ENCODE data around the gene OR2B2.

Gene OR2B2

DNA sequence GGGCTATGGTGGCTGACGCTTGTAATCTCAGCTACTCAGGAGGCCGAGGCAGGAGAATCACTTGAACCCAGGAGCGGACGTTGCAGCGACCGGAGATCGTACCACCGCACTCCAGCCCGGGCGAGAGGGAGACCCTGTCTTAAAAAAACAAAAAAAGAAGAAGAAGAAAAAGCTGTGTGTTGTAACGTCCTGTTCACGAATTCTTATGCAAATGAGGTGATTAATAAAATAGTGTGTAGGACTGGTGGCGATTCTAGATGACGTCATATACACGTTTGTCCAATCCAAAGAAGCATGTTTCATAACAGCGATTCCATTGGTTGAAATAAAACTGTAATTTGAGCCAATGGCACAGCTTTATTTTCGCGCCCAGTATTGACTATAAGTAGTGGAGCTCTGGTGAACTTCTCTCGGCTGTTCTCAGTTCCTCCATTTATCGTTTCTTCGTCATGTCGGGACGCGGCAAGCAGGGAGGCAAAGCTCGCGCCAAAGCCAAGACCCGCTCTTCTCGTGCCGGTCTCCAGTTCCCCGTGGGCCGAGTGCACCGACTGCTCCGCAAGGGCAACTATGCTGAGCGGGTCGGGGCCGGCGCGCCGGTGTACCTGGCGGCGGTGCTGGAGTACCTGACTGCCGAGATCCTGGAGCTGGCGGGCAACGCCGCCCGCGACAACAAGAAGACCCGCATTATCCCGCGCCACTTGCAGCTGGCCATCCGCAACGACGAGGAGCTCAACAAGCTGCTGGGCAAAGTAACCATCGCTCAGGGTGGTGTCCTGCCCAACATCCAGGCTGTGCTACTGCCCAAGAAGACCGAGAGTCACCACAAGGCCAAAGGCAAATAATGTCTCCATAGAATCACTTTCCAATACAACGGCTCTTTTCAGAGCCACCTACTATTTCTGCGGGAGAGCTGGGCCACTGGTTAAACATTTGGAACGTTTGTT, 47.0 kb downstream of the OR2B2 start:
- H3K4me3 ChIP-seq (replicated peaks; ENCODE audit: insufficient read depth, low read length): peak overlapping the region; percentile 41
- no peaks in the 10 kb centered on the region for H3K27me3 ChIP-seq (ENCODE audit: insufficient read depth, poor library complexity, severe bottlenecking)
- H3K27ac ChIP-seq (replicated peaks): peak overlapping the region; percentile 95
- peak; percentile 91 to 97 for DNase-seq (ENCODE audit: low read depth in 1 of 2, low spot score in 1 of 2)
- TF ChIP-seq, protein P1, sequence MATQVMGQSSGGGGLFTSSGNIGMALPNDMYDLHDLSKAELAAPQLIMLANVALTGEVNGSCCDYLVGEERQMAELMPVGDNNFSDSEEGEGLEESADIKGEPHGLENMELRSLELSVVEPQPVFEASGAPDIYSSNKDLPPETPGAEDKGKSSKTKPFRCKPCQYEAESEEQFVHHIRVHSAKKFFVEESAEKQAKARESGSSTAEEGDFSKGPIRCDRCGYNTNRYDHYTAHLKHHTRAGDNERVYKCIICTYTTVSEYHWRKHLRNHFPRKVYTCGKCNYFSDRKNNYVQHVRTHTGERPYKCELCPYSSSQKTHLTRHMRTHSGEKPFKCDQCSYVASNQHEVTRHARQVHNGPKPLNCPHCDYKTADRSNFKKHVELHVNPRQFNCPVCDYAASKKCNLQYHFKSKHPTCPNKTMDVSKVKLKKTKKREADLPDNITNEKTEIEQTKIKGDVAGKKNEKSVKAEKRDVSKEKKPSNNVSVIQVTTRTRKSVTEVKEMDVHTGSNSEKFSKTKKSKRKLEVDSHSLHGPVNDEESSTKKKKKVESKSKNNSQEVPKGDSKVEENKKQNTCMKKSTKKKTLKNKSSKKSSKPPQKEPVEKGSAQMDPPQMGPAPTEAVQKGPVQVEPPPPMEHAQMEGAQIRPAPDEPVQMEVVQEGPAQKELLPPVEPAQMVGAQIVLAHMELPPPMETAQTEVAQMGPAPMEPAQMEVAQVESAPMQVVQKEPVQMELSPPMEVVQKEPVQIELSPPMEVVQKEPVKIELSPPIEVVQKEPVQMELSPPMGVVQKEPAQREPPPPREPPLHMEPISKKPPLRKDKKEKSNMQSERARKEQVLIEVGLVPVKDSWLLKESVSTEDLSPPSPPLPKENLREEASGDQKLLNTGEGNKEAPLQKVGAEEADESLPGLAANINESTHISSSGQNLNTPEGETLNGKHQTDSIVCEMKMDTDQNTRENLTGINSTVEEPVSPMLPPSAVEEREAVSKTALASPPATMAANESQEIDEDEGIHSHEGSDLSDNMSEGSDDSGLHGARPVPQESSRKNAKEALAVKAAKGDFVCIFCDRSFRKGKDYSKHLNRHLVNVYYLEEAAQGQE (IDR thresholded peaks at IDR 0.05; ENCODE audit: insufficient replicate concordance, low read depth): peak; percentile 52
- TF ChIP-seq, protein P2, sequence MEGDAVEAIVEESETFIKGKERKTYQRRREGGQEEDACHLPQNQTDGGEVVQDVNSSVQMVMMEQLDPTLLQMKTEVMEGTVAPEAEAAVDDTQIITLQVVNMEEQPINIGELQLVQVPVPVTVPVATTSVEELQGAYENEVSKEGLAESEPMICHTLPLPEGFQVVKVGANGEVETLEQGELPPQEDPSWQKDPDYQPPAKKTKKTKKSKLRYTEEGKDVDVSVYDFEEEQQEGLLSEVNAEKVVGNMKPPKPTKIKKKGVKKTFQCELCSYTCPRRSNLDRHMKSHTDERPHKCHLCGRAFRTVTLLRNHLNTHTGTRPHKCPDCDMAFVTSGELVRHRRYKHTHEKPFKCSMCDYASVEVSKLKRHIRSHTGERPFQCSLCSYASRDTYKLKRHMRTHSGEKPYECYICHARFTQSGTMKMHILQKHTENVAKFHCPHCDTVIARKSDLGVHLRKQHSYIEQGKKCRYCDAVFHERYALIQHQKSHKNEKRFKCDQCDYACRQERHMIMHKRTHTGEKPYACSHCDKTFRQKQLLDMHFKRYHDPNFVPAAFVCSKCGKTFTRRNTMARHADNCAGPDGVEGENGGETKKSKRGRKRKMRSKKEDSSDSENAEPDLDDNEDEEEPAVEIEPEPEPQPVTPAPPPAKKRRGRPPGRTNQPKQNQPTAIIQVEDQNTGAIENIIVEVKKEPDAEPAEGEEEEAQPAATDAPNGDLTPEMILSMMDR (IDR thresholded peaks at IDR 0.05; ENCODE audit: insufficient read depth, low read length): no peak
- TF ChIP-seq POLR2AphosphoS5 (IDR thresholded peaks at IDR 0.05; ENCODE audit: low read depth): peak; percentile 97
- peak; percentile 47; the same call in 1 of the 2 replicates for TF ChIP-seq SPI1 (IDR thresholded peaks at IDR 0.05; ENCODE audit: borderline replicate concordance, low read depth)

DNA sequence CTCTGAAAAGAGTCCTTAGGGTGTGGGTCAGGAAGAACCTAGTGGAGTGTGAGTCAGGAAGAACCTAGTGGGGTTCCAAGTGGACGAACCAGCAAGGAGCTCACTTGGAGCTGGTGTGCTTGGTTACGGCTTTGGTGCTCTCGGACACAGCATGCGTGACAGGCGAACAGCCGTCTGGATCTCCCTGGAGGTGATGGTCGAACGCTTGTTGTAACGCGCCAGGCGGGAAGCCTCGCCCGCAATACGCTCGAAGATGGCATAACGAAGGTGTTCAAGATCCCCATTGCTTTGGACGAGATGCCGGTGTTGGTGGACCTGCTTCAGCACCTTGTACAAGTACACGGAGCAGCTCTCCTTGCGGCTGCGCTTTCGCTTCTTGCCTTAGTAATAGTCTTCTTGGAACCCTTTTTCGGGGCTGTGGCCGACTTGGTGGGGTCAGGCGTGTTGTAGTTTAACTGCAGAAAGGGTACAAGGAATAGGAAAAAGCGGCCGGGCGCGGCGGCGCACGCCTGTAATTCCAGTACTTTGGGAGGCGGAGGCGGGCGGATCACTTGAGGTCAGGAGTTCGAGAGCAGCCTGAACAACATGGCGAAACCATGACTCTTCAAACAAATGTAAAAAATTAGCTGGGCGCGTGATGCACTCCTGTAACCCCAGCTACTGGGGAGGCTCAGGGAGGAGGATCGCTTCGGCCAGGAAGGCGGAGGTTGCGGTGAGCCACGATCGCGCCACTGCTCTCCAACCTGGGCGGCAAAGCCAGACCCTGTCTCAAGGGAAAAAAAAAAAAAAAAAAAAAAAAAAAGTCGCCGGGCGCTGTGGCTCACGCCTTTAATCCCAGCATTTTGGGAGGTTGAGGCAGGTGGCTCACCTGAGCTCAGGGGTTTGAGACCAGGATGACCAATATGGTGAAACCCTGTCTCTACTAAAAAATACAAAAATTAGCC, 48.0 kb downstream of the OR2B2 start:
- peak overlapping the region; percentile 95 for H3K27ac ChIP-seq (replicated peaks)
- H3K27me3 ChIP-seq (ENCODE audit: insufficient read depth, poor library complexity, severe bottlenecking): no peaks in the 10 kb centered on the region
- H3K4me3 ChIP-seq (replicated peaks; ENCODE audit: insufficient read depth, low read length): peak overlapping the region; percentile 32
- no peak for DNase-seq (ENCODE audit: low read depth in 1 of 2, low spot score in 1 of 2)
- TF ChIP-seq POLR2AphosphoS5 (IDR thresholded peaks at IDR 0.05; ENCODE audit: low read depth) (no peak), SPI1 (IDR thresholded peaks at IDR 0.05; ENCODE audit: borderline replicate concordance, low read depth) (no peak), GABPA (IDR thresholded peaks at IDR 0.05; ENCODE audit: low read depth) (no peak)
- TF ChIP-seq, protein P1 (IDR thresholded peaks at IDR 0.05; ENCODE audit: insufficient replicate concordance, low read depth): no peak
- TF ChIP-seq, protein P2 (IDR thresholded peaks at IDR 0.05; ENCODE audit: insufficient read depth, low read length): no peak

DNA sequence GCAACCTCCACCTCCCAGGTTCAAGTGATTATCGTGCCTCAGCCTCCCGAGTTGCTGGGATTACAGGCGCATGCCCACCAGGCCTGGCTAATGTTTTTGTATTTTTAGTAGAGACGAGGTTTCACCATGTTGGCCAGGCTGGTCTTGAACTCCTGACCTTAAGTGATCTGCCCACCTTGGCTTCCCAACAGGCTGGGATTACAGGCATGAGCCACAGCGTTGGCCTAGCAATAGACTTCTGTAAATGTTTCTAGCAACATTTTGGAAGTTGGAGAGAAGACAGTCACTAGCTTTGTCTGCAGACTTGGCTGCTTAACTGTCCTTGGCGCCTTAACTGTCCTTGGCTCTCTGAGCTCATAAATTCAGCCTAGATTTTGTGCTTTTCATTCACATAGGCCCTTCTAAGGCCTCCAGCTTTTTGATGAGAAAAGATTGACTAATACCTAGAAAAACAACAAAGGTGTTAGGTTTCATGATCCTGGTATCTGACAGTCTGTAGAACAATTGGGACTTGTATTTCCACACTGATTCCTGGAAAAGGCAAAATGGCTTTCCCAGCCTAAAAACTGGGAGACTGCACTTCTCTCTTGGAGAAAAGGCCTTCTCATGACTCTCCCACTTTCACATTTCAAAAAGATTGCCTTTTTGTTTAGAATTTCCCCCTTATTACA, 49.7 kb downstream of the OR2B2 start:
- no peaks in the 10 kb centered on the region for H3K27me3 ChIP-seq (ENCODE audit: insufficient read depth, poor library complexity, severe bottlenecking)
- H3K4me3 ChIP-seq (replicated peaks; ENCODE audit: insufficient read depth, low read length): no peak overlapping the region
- DNase-seq (ENCODE audit: low read depth in 1 of 2, low spot score in 1 of 2): no peak
- no peak overlapping the region for H3K27ac ChIP-seq (replicated peaks)
- no peak for TF ChIP-seq SPI1 (IDR thresholded peaks at IDR 0.05; ENCODE audit: borderline replicate concordance, low read depth)
